HG03558 (cell line): ENCODE results near the gene DDX41.
"Not testable (repeated sequence)": the region's sequence is repeated elsewhere in the genome, so short reads cannot be mapped to it uniquely, and the experiment has no call there.

Experiments used
- ATAC-seq: cut with Tn5 transposase; IDR thresholded peaks from one replicate; pipeline ENCODE4 v1.9.1; 2021; ENCODE audit warnings: moderate number of reproducible peaks; ENCODE audit not compliant: unreplicated experiment; ENCODE audit errors: extremely low read depth

DDX41 gene

DNA sequence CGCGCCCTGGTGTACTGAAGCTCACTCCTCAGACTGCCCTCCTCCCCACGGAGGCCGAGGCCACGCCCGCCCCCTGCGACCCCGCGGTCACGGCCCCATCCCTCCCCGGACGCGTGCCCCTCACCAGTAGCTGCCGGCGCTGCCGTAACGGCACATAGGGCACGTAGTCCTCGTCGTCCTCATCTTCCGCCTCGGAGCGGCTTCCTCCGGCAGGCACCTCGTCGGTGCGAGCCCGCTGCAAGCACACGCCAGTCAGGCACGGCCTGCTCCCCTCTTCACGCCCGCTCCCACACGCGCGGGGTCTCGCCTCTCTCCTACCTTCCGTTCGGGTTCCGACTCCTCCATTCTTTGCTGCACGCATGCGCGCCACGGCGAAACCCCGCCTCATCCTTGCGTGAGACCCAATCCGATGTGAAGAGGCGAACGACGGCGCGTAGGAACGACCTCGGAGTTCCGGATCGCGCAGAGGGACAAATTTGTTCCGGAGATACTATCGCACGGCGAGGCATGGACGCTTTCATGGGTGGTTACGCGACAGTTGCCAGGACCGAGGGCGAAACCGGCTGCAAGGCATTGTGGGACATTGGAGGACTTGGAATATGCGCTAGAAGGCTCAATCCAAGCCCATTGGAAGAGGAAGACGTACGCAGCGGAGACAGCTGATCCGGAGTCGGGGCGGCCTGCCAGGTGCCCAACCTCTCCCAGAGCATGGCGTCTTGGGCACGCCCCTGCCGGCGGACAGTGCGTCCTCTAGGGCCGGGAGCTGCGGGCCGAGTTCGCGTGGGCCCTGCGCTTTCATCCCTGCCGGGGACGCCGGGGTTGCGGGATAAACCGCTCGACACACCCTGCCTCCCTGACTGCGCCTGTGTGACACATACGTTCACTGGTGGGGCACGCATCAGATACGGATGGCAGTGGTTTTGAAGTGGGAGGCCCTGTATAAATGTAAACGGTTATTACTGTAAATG, at the start of gene DDX41:
DDX41 (minus strand) TSS at position 361 of the 968 bp plus-strand sequence; CDS start at position 345, 16 bp downstream.
- peak; percentile 79 for ATAC-seq

DNA sequence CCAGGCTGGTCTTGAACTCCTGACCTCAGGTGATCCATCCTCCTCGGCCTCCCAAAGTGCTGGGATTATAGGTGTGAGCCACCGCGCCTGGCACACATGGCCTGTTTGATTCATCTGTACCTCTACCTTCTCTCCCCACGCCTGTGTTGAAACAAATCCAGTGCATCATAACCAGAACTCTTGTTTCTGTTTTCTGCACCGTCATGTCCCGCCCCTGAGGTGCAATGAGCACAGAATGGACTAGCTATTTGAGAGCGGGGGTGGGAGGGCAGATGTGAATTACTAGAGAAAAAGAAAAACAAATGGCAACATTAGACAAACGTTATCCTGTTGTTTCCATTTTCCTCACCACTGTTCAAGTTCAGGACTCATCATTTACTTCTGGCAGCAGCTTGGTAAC, 48.3 kb upstream of the DDX41 start:
- ATAC-seq, result no peak

DNA sequence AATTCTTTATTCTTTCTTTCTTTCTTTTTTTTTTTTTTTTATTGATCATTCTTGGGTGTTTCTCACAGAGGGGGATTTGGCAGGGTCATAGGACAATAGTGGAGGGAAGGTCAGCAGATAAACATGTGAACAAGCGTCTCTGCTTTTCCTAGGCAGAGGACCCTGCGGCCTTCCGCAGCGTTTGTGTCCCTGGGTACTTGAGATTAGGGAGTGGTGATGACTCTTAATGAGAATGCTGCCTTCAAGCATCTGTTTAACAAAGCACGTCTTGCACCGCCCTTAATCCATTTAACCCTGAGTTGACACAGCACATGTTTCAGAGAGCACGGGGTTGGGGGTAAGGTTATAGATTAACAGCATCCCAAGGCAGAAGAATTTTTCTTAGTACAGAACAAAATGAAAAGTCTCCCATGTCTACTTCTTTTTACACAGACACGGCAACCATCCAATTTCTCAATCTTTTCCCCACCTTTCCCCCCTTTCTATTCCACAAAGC, 42.7 kb upstream of the DDX41 start:
- ATAC-seq, result not testable (repeated sequence)

DNA sequence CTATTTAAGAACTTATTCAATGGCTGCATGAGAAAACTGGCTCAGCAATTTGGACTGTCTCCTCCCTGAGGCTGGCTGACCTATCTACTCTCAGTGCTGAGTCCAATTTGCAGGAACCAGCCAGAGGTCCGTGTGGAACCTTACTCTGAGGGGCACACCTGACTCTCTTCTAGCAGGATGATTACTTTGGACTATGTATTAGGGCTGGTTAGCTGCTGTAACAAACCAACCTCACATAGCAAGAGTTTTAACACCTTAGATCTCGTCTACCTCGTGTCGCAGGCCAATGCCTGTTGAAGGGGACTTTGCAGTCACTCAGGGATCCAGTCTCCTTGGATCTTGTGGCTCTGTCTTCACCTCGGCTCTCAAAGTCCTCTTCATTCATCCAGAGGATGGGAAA, 41.0 kb upstream of the DDX41 start:
- no peak for ATAC-seq

DNA sequence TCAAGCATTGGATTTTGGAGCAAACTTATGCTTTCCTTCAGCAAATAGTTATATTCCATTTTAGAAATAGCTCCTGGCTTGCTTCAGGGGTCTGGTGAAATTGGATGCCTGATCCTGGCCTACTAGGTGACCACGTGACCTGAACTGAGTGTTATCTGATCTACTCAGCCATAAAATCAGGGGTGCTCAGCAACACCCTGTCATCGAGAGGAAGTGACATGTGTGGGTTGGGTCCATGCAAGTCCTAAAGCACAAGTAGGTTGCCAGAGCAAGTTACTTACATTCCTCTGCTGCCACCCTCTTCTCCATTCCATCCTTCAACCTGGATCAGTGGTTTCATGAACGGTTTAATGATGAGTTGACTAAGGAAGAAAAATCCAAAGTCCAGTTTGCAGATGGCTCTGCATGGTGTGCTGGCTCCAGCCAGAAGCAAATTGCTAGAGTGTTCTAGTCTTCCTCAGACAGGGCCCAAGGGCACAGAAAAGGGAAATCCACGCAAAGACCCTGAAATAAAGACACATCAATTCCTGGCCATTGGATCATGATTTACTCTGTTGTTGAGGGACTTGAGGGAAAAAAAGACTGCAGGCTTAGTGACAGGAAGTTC, 40.4 kb upstream of the DDX41 start:
- no peak for ATAC-seq

DNA sequence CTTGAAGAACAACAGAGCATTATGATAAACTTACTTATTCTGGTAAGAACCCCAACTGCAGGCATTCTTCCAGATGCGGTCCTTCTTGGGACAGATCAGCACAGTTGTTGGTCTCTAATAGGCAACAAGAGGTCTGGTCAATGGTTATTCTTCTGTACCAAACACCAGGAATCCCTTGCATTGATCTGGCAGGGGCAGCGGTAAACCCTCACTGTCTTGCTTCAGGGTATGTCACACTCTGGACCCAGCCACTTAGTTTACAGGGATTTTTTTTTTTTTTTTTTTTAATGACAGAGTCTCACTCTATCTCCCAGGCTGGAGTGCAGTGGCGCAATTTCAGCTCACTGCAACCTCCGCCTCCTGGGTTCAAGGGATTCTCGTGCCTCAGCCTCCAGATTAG, 38.9 kb upstream of the DDX41 start:
- ATAC-seq, result no peak

DNA sequence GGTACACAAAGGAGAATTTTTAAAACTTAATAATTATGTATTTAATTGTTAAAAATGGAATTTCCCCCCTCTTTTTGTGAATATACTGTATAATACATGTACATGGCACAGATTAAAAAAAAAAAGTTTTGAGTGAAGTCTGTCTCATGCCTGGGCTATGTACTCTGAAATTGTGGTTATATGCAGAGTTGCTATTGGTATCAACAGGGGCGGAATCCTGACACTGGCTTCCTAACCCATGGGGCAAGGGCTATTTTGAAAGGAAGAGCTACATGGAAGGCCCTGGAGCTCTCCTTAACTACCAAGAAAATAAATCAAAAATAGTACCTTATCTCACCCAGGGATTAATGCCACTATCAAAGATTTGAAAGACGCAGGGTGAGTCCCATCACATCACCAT, 38.5 kb upstream of the DDX41 start:
- ATAC-seq, result no peak

DNA sequence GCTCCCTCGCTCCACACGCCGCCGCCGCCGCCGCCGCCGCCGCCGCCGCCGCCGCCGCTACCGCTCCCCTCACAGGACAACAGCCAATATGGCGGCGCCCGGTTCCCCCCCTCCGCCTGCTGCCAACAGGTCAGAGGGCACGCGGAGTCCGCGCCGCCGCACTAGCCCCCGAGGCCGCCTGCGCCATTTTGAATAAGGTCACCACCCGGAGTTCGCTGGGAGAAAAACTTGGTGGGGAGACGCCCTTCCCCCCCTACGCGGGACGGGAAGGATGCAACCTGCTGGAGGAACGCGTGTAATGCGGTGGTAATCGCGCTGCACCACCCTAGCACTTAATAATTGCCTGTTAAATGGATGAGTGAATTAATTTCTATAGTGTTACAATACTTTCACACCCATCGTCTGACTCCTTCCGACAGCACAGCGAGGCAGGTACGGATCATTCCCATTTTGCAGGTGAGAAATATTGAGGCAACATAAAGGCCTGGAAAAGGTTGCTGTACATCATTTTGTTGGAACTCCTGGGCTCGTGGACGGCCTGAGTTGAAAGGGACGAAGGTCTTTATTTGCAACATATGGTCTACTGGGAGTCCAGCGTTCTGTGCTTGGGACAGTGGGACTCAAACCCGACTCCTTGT, 37.8 kb upstream of the DDX41 start, which contains the start of gene FAM193B:
FAM193B (minus strand) TSS at position 90 of the 638 bp plus-strand sequence. CDS start 105 bp downstream, outside the sequence.
- ATAC-seq, result no peak

DNA sequence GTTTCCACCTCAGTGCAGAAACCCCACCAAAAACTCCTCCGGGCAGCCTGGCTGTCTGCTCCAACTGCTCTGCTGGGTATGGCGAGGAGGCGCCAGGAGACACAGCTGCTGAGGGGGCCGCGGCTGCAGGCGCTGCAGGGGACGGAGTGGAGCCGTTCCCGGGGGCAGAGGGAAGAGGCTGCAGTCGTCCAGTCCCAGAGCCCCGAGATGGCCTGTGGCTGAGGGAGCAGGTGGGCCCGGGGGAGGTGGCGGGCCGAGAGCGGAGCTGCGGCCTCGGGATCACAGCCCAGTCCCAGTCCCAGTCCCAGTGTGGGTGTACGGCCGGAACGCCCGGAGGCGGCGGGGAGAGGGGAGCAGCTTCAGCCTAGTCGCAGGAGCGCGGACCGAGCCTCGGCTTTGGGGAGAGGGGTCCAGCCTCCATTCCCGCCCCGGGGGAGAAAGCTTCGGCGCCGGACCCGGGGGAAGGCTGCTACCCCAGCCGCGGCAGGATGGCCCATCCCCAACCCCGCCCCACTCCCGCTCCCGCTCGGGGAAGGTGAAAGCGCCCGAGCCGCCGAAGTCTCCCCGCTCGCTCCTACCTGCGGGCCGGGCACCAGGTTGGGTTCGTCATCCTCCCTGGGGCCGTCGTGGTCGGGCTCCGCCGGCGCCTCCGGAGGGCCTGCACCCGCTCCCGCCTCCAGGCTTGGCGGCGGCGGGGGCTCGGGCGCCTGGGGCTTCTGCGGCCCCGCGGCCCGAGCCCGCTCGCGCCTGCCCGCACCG, 37.1 kb upstream of the DDX41 start:
- no peak for ATAC-seq

DNA sequence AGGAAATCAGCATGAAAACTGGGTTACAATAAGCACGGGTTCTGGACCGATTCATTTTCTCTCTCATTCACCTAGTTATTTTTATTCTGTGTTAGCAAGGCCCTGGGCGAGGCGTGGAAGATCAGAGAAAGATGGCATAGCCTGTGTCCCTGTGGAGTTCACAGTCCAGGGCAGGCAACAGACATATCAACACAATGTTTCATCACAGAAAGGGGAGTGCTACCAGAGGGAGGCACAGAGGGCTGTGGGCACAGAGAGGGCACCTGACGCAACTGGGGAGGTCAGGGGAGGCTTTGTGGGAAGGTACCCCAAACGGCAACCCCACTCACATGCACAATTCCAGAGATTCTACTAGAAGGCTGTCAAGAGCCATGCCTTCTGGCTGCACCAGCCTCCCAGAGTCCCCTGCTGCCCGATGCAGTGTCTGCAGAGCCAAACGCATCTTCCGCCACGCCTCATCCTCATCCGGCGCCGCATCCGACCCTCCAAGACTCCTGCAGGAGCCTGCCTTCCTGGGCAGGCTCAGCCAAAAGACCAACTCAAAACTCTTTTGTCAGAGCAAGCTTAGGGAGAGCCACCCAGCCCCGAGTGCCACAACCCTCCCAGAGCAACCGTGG, 36.2 kb upstream of the DDX41 start:
- no peak for ATAC-seq

DNA sequence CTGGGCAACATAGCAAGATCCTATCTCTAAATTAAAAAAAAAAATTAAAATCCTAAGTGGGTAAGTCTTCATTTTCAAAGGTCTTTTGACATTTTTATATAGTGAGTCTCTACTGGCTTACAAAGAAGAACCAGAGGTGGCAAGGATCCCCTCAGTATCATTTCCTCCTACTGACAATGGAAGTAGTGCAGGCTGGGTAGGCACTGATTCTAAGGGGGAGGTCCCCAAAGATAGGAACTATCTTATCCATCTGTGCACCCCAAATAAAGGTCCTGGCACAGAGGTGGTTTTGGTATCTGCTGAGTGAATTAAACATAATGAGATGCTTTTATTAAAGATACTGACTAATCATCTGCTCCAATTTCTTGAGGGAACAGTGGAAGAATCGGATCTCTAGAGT, 33.4 kb upstream of the DDX41 start:
- ATAC-seq, result no peak

DNA sequence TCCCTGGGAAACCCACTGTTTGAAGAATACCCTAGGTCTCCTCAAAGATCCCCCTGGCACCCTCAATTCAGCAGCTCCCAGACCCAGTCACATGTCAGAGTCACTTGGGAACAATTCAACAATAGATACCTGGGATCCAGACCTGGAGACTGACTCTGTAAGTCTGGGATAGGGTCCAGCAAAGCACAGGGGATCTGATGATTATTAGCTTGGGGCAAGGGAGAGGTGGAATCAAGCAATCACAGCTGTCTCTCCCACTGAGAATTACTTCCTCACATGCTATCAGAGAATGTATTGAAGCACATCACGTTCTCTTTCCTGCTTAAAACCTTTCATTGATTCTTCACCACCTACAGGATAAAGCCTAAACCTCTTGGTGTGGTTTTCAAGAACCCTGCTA, 31.7 kb upstream of the DDX41 start:
- no peak for ATAC-seq

DNA sequence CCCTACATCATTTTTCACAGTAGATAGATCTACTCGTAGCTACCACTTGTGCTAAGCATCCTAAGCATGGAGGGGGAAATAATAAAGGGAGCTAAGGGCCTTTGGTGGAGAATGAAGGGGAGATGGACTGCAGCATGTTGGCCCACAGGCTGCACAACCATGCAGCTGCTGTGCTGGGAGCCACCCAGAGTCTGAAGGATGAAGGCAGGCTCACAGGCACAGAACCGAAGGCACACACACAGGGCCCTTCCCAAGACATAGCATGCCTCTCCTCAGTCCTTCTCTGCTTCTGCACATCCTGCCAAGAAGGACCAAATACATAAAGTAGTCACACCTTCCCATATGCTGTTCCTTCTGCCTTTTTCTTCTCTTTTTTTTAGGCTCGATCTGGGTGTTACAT, 31.0 kb upstream of the DDX41 start:
- no peak for ATAC-seq

DNA sequence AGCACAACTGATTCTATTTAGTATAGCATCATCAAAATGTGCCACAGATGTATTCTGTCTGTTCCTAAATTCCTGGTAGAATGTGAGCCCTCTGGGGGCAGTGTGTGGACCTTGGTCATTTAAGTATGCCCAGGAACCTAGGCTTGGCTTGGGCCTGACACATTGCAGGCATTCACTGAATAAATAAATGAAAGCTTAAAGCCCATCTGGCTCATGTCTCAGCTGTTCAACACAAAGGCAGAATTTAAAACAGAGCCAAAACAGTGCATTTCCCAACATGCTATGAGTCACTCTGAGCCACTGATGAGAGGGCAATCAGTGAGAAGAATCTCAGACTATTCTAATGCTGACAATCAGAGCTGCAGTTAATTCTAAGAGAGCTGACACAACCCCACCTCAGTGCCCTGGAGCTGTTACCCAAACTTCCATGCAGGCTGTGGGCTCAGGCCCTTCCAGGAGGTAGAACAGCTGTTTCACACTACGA, 29.5 kb upstream of the DDX41 start:
- ATAC-seq, result no peak

DNA sequence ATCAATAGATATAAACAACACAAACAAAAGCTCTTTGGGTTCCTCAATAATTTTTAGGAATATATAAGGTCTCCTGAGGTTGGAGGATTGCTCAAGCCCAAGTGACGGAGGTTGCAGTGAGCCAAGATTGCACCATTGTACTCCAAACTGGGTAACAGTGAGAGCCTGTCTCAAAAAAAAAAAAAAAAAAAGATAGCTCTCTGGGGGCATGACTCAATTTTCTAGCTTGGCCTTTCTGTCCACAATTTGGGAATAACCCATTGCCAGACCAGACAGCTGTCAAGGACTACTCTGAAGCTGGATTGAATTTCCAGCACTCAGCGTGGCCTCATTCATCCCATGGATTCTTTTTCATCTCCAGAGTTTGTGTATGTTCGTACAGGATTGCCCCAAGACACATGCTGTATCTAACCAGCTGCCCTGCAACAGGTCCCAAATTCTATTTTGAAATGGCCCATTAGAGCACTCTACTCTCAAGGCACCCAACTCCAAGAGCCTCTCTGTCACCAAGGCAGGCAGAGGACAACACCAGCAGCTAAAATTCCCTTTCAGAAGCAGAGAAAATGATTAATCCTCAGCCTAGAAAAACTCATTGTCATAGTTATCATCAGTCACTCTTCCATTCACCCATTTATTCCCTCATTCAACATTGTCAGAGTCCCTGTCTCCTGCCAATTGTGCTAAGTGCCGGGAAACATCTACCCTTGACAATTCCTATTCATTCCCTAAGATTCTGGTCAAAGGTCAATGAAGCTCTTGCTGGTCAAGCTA, 28.9 kb upstream of the DDX41 start:
- no peak for ATAC-seq

DNA sequence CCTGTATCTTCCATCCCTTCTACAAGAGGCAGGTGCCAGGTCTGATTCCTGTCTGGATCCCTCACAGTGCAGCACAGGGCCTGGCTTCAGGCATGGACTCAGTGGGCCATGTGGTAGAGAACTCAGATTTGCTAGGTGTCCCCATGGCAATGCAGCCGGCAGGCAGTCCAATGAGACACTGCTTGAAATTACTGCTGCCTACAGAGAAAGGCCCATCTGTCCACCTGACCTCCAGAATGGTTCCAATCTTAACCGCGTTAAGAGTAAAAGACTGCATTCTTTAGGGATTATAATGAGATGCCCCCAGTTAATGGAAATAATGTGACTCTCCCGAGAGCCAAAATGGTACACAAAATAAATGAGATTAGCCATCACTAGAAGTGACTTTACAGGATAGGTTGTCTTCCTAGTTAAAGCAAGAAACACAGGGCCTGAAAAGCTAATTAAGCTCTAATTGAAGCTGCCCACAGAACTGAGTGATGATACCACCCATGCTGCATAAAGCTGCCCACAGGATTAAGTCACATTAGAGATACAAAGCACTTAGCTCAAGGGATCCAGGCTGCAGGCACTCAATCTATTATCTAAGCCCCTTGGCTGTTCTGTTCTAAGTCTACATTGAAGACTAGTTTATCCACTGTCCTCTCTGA, 26.2 kb upstream of the DDX41 start:
- no peak for ATAC-seq

DNA sequence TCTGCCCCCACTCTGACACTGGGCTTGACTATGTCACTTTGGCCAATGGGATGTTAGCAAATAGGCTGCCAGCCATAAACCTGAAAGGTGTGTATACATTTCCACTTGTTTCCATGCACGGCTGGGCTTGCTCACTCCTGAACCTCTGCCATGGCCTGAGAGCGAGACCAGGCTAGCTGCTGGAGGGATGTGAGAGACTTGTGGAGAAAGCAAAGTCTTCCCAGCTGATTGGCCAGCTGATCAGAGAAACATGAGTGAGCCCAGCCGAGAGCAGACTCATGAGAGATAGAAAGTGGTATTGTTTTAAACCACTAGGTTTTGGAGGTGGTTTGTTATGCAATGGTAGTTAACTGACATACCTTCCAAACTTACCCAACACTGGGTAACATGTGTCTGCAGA, 23.7 kb upstream of the DDX41 start:
- ATAC-seq, result no peak

DNA sequence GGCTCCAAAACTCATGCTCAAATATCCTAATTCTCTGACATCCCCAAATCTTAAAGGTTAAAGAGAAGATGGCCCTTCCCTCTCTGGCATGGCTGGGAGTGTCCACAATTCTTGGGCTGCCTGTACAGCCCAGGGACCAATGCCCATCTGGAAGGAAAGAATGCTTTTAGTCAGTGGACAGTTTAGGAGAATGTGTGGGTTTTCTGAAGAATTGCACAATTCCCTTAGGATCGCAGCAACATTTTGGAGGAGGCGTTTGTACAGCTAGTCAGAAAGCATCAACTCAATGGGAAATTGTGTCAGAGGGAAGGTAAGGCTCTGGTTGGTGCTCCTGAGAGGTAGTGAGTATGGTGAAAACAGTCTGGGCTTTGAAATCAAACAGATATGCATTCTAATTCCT, 22.6 kb upstream of the DDX41 start:
- no peak for ATAC-seq
